HepG2 (cell line): Measurements from ENCODE around the gene CAST. TPM values are rescaled to one million over a fixed set of nuclear protein-coding genes. Genes with fewer than 3 reads are reported as not detected.

Source experiments
- ATAC-seq: fragments of 200-7000 bp; cut with Tn5 transposase; 3 replicates; pipeline ENCODE4 v1.9.1; 2020; ENCODE audit warnings: mild to moderate bottlenecking, moderate library complexity
- BruUV-seq: library from RNA; stranded (reverse); fragments of 400-500 nt; replicated peaks from 2 replicates; lab custom pipeline; 2021; lab: Mats Ljungman, UMichigan
- CTCF ChIA-PET: fragments of 300-600 bp; formaldehyde crosslinking; extraction: SDS; loops from one replicate; lab custom pipeline; 2021; ENCODE audit warnings: low total read pairs, inconsistent platforms, low intra/inter-chr PET ratio; lab: Yijun Ruan, JAX
- POLR2A ChIA-PET: fragments of 350-600 bp; sonication (Branson Sonifier 250); formaldehyde crosslinking; loops from one replicate; lab custom pipeline; 2020; ENCODE audit warnings: antibody characterized with exemption, inconsistent platforms; lab: Yijun Ruan, JAX
- DNase-seq: peaks from one replicate; pipeline ENCODE4 v3.0.0-alpha.2; 2015; ENCODE audit warnings: low spot score
- FAIRE-seq: peaks from 3 replicates; lab custom pipeline; 2011; peaks lifted over from hg19 to GRCh38; lab: Jason Lieb, UNC
- H2AFZ ChIP-seq: one replicate; pipeline ENCODE4 v1.6.1; 2011; ENCODE audit warnings: low read length, inconsistent platforms
- H3K27ac ChIP-seq: fragments of 300-600 bp; 3 replicates; pipeline ENCODE4 v1.8.0; 2011; ENCODE audit warnings: mixed run types, mild to moderate bottlenecking, mixed read lengths, low read length, inconsistent platforms; ENCODE audit not compliant: insufficient read depth; ENCODE audit errors: extremely low read length
- H3K27me3 ChIP-seq, 2 experiments: fragments of 200-600 bp in 1 of 2; 2 replicates in 1 of 2; 3 replicates in 1 of 2; pipeline versions ENCODE4 v1.6.0 to v1.8.0; 2011; ENCODE audit warnings: low read length in 2 of 2, mild to moderate bottlenecking in 2 of 2, moderate library complexity in 2 of 2, inconsistent platforms in 1 of 2; ENCODE audit not compliant: insufficient read depth in 2 of 2, control insufficient read depth in 1 of 2
- H3K36me3 ChIP-seq, 2 experiments: fragments of 200-600 bp in 1 of 2; replicated peaks in 1 of 2; 2 replicates in 1 of 2; 3 replicates in 1 of 2; pipeline versions ENCODE4 v1.5.1 to v1.8.0; 2011; ENCODE audit warnings: low read length in 2 of 2, inconsistent platforms in 1 of 2; ENCODE audit not compliant: insufficient read depth in 2 of 2, control insufficient read depth in 1 of 2
- H3K4me1 ChIP-seq: 2 replicates; pipeline ENCODE4 v1.5.1; 2012; ENCODE audit warnings: low read length, inconsistent platforms; ENCODE audit not compliant: insufficient read depth
- H3K4me2 ChIP-seq: 2 replicates; pipeline ENCODE4 v1.6.0; 2011; ENCODE audit warnings: low read depth, low read length, inconsistent platforms
- H3K4me3 ChIP-seq, 3 experiments: fragments of 200-600 bp in 1 of 3; sonication (generic), shearing (Covaris generic) in 1 of 3; replicated peaks in 1 of 3; 2 replicates each; pipeline ENCODE4 v1.5.1; 2011 to 2016; ENCODE audit warnings: low read length in 3 of 3, inconsistent platforms in 2 of 3, low read depth in 2 of 3, mild to moderate bottlenecking in 2 of 3, control low read depth in 1 of 3, mixed read lengths in 1 of 3; ENCODE audit not compliant: insufficient read depth in 1 of 3
- H3K79me2 ChIP-seq: one replicate; pipeline ENCODE4 v1.6.1; 2011; ENCODE audit warnings: low read length, inconsistent platforms; ENCODE audit not compliant: insufficient read depth
- H3K9ac ChIP-seq: 2 replicates; pipeline ENCODE4 v1.6.0; 2011; ENCODE audit warnings: mild to moderate bottlenecking, low read depth, low read length, inconsistent platforms; ENCODE audit not compliant: insufficient read depth
- H3K9me3 ChIP-seq: 2 replicates; pipeline ENCODE4 v1.5.1; 2012; ENCODE audit warnings: mild to moderate bottlenecking, low read length
- H4K20me1 ChIP-seq: 2 replicates; pipeline ENCODE4 v1.6.0; 2011; ENCODE audit warnings: inconsistent platforms, mild to moderate bottlenecking, low read length, moderate library complexity; ENCODE audit not compliant: insufficient read depth
- GTF2F1 ChIP-seq: fragments of 150-350 bp; IDR thresholded peaks from 2 replicates; pipeline ENCODE4 v1.6.1; 2014; ENCODE audit warnings: low read length
- NKX3-1 ChIP-seq: sonication (generic); formaldehyde crosslinking; IDR thresholded peaks from 2 replicates; pipeline ENCODE4 v1.5.0; 2020; ENCODE audit warnings: missing genetic modification reagents
- RELA ChIP-seq: sonication (generic); formaldehyde crosslinking; IDR thresholded peaks from 2 replicates; pipeline ENCODE4 v1.4.0; 2020; ENCODE audit warnings: missing genetic modification reagents
- TBX3 ChIP-seq: fragments of 450-650 bp; IDR thresholded peaks from 2 replicates; pipeline ENCODE4 v1.6.1; 2017; ENCODE audit warnings: antibody characterized with exemption, mild to moderate bottlenecking, inconsistent platforms, borderline replicate concordance
- ZNF451 ChIP-seq: sonication (generic); formaldehyde crosslinking; IDR thresholded peaks from 2 replicates; pipeline ENCODE4 v1.5.0; 2020; ENCODE audit warnings: mild to moderate bottlenecking, missing genetic modification reagents
- ZNF790 ChIP-seq: sonication (generic); formaldehyde crosslinking; IDR thresholded peaks from 2 replicates; pipeline ENCODE4 v1.8.0; 2022; ENCODE audit warnings: missing genetic modification reagents, mild to moderate bottlenecking, borderline replicate concordance
- WGBS: methylation state at CpG from one replicate; pipeline ENCODE4 v1.1.6; 2017; ENCODE audit warnings: low lambda C conversion rate; 5-methylcytosine and 5-hydroxymethylcytosine counted together
- in situ Hi-C: cut with HindIII; loops from 2 replicates; pipeline ENCODE4 v1.10.0; 2017; ENCODE audit warnings: low pct_unique_long_range_greater_than_20kb; ENCODE audit not compliant: extremely low pct_ligation_motif_present
- intact Hi-C: fragments of 100-400 bp; cut with micrococcal nuclease; formaldehyde crosslinking; loops from one replicate; pipeline ENCODE4 v1.10.0; 2022; ENCODE audit not compliant: unreplicated experiment
- polyA plus RNA-seq, 8 experiments: library from polyadenylated mRNA; depleted of rRNA in 3 of 8; stranded (reverse) in 7 of 8; unstranded in 1 of 8; fragments of >200 nt; fragmentation: Illumina TruSeq in 4 of 8; extraction: Trizol in 4 of 8; gene quantifications; 2 replicates each; pipeline versions ENCODE4 v1.2.1 to v1.2.3, GENCODE V29; 2011 to 2016; ENCODE audit warnings: low read depth in 4 of 8, missing spikeins in 1 of 8, mixed read lengths in 1 of 8; ENCODE audit not compliant: insufficient read depth in 1 of 8
- total RNA-seq, 5 experiments: library from RNA; depleted of rRNA; stranded (reverse); fragments of >200 nt; fragmentation: Illumina TruSeq; extraction: Trizol; gene quantifications; 2 replicates each; pipeline ENCODE4 v1.2.3, GENCODE V29; 2016; ENCODE audit warnings: low read depth in 1 of 5
- TF ChIP-seq, protein P1 (sequence below): sonication (generic); formaldehyde crosslinking; IDR thresholded peaks from 2 replicates; pipeline ENCODE4 v1.4.0; 2020; ENCODE audit warnings: low read depth, mild to moderate bottlenecking, missing genetic modification reagents
- TF ChIP-seq, protein P2 (sequence below): sonication (generic); formaldehyde crosslinking; IDR thresholded peaks from one replicate; pipeline ENCODE4 v1.5.1; 2020; ENCODE audit warnings: mild to moderate bottlenecking, missing genetic modification reagents; ENCODE audit errors: not compliant biosample characterization

The CAST gene
- total and polyA plus RNA-seq, 2 of the 13 experiments (the other 11 are each of a cell fraction or from before 2014, with no cell fraction given): 42.1 to 67.6 TPM

- ChIA-PET POLR2A (no interaction called here), CTCF (no interaction called here)
- DNase-seq (no peak), FAIRE-seq (no peak), ATAC-seq (no peak)
- TF ChIP-seq, protein P1, sequence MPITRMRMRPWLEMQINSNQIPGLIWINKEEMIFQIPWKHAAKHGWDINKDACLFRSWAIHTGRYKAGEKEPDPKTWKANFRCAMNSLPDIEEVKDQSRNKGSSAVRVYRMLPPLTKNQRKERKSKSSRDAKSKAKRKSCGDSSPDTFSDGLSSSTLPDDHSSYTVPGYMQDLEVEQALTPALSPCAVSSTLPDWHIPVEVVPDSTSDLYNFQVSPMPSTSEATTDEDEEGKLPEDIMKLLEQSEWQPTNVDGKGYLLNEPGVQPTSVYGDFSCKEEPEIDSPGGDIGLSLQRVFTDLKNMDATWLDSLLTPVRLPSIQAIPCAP: no peak
- no peak for TF ChIP-seq ZNF451 (CRISPR knock-in tag)
- no peak for TF ChIP-seq TBX3
- TF ChIP-seq RELA: no peak
- TF ChIP-seq, protein P2, sequence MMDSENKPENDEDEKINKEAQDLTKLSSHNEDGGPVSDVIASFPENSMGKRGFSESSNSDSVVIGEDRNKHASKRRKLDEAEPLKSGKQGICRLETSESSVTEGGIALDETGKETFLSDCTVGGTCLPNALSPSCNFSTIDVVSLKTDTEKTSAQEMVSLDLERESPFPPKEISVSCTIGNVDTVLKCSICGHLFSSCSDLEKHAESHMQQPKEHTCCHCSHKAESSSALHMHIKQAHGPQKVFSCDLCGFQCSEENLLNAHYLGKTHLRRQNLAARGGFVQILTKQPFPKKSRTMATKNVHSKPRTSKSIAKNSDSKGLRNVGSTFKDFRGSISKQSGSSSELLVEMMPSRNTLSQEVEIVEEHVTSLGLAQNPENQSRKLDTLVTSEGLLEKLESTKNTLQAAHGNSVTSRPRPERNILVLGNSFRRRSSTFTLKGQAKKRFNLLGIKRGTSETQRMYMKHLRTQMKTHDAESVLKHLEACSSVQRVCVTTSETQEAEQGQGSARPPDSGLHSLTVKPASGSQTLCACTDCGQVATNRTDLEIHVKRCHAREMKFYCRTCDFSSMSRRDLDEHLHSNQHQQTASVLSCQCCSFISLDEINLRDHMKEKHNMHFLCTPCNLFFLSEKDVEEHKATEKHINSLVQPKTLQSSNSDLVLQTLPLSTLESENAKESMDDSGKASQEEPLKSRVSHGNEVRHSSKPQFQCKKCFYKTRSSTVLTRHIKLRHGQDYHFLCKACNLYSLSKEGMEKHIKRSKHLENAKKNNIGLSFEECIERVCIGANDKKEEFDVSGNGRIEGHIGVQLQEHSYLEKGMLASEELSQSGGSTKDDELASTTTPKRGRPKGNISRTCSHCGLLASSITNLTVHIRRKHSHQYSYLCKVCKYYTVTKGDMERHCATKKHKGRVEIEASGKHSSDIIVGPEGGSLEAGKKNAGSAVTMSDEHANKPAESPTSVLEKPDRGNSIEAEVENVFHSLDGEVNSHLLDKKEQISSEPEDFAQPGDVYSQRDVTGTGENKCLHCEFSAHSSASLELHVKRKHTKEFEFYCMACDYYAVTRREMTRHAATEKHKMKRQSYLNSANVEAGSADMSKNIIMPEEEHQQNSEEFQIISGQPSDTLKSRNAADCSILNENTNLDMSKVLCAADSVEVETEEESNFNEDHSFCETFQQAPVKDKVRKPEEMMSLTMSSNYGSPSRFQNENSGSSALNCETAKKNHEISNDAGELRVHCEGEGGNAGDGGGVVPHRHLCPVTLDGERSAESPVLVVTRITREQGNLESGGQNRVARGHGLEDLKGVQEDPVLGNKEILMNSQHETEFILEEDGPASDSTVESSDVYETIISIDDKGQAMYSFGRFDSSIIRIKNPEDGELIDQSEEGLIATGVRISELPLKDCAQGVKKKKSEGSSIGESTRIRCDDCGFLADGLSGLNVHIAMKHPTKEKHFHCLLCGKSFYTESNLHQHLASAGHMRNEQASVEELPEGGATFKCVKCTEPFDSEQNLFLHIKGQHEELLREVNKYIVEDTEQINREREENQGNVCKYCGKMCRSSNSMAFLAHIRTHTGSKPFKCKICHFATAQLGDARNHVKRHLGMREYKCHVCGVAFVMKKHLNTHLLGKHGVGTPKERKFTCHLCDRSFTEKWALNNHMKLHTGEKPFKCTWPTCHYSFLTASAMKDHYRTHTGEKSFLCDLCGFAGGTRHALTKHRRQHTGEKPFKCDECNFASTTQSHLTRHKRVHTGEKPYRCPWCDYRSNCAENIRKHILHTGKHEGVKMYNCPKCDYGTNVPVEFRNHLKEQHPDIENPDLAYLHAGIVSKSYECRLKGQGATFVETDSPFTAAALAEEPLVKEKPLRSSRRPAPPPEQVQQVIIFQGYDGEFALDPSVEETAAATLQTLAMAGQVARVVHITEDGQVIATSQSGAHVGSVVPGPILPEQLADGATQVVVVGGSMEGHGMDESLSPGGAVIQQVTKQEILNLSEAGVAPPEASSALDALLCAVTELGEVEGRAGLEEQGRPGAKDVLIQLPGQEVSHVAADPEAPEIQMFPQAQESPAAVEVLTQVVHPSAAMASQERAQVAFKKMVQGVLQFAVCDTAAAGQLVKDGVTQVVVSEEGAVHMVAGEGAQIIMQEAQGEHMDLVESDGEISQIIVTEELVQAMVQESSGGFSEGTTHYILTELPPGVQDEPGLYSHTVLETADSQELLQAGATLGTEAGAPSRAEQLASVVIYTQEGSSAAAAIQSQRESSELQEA (CRISPR knock-in tag): no peak
- TF ChIP-seq GTF2F1: no peak
- TF ChIP-seq NKX3-1 (CRISPR knock-in tag): no peak
- TF ChIP-seq ZNF790 (CRISPR knock-in tag): no peak
- Histone ChIP-seq H3K4me3 (no peak overlapping the region), H3K9ac (no peak overlapping the region), H3K36me3 (no peaks in the 10 kb centered on the region), H3K9me3 (no peaks in the 10 kb centered on the region), H3K4me1 (peaks cover 21% of the 10 kb centered on the region), H2AFZ (no peak overlapping the region), H3K4me2 (no peak overlapping the region), H3K27ac (no peak overlapping the region), H4K20me1 (0 out of 2 replicates have a peak, but pooled peaks cover 3% of the 10 kb centered on the region), H3K79me2 (no peaks in the 10 kb centered on the region), H3K27me3 (peaks cover 0 to 5% of the 10 kb centered on the region in 2 experiments; a peak in 2 of 5 replicates)
- in situ Hi-C loops: no loop called here
- 39% methylated on average over 4 of the region's 4 CpGs for WGBS
- intact Hi-C loops: no loop called here
- no TSS peak for BruUV-seq
Observed at GRCh38 chr5:96659170-96659569, 3.0 kb upstream of the CAST start.
